Measurements from ENCODE around the gene PDSS2. TPM values are rescaled to one million over a fixed set of nuclear protein-coding genes. Genes with fewer than 3 reads are reported as not detected.

The PDSS2 gene
- total RNA-seq, 4 donors from 2014 or later, result 6.5 to 12.2 (median 9.0) TPM

GRCh38 chr6:107267634-107268033 is 191.7 kb downstream of the PDSS2 start:
- ATAC-seq, result no peak
- Histone ChIP-seq H3K27ac (no peak overlapping the region), H3K27me3 (no peaks in the 10 kb centered on the region), H3K36me3 (no peaks in the 10 kb centered on the region), H3K4me3 (no peak overlapping the region), H3K4me1 (no peaks in the 10 kb centered on the region), H3K9me3 (no peaks in the 10 kb centered on the region)
- no peak for TF ChIP-seq POLR2AphosphoS5 (IDR thresholded peaks at IDR 0.05)
- WGBS, 2 donors (ENCODE audit: low coverage in 1 of 2), result 95 to 100% methylated on average over 1 of the region's 1 CpG

- 64 to 84% methylated on average over 4 of the region's 4 CpGs for WGBS, 2 donors (ENCODE audit: low coverage in 1 of 2)
- Histone ChIP-seq H3K9me3 (no peaks in the 10 kb centered on the region), H3K27me3 (no peaks in the 10 kb centered on the region), H3K4me1 (no peaks in the 10 kb centered on the region), H3K4me3 (no peak overlapping the region), H3K27ac (no peak overlapping the region), H3K36me3 (no peaks in the 10 kb centered on the region)
- ATAC-seq, result no peak
- TF ChIP-seq EP300 (IDR thresholded peaks at IDR 0.05) (no peak), POLR2A (IDR thresholded peaks at IDR 0.05) (no peak), POLR2AphosphoS5 (IDR thresholded peaks at IDR 0.05) (no peak), CTCF (IDR thresholded peaks at IDR 0.05) (no peak)
Observed at GRCh38 chr6:107267006-107267405, 192.4 kb downstream of the PDSS2 start.

- TF ChIP-seq EP300 (IDR thresholded peaks at IDR 0.05) (no peak), POLR2A (IDR thresholded peaks at IDR 0.05) (no peak), CTCF (IDR thresholded peaks at IDR 0.05) (no peak)
- ATAC-seq, result no peak
- H3K36me3 ChIP-seq, result no peaks in the 10 kb centered on the region
Observed at GRCh38 chr6:107266563-107266962, 192.8 kb downstream of the PDSS2 start.

GRCh38 chr6:107264357-107264840 is 195.0 kb downstream of the PDSS2 start:
- TF ChIP-seq POLR2AphosphoS5 (IDR thresholded peaks at IDR 0.05), result no peak
- TF ChIP-seq CTCF (IDR thresholded peaks at IDR 0.05), result no peak
- no peak for TF ChIP-seq EP300 (IDR thresholded peaks at IDR 0.05)
- no peak overlapping the region for H3K4me3 ChIP-seq
- no peaks in the 10 kb centered on the region for H3K27me3 ChIP-seq
- no peaks in the 10 kb centered on the region for H3K4me1 ChIP-seq
- ATAC-seq, result no peak
- H3K9me3 ChIP-seq, result no peaks in the 10 kb centered on the region
- H3K36me3 ChIP-seq, result no peaks in the 10 kb centered on the region
- 35 to 67% methylated on average over 3 of the region's 3 CpGs for WGBS, 2 donors (ENCODE audit: low coverage in 1 of 2)
- no peak overlapping the region for H3K27ac ChIP-seq

More at GRCh38 chr6:107266563-107266962, 192.8 kb downstream of the PDSS2 start:
- Histone ChIP-seq H3K27ac (no peak overlapping the region), H3K4me3 (no peak overlapping the region), H3K9me3 (no peaks in the 10 kb centered on the region), H3K27me3 (no peaks in the 10 kb centered on the region), H3K4me1 (no peaks in the 10 kb centered on the region)

- no peaks in the 10 kb centered on the region for H3K4me1 ChIP-seq
- H3K9me3 ChIP-seq, result no peaks in the 10 kb centered on the region
- H3K4me3 ChIP-seq, result no peak overlapping the region
- no peak for ATAC-seq
- TF ChIP-seq POLR2AphosphoS5 (IDR thresholded peaks at IDR 0.05), result no peak
- TF ChIP-seq POLR2A (IDR thresholded peaks at IDR 0.05), result no peak
- TF ChIP-seq EP300 (IDR thresholded peaks at IDR 0.05), result no peak
- TF ChIP-seq CTCF (IDR thresholded peaks at IDR 0.05), result no peak
- H3K36me3 ChIP-seq, result peaks cover 0 to 3% of the 10 kb centered on the region in 2 donors
- no peak overlapping the region for H3K27ac ChIP-seq
- H3K27me3 ChIP-seq, result no peaks in the 10 kb centered on the region
Observed at GRCh38 chr6:107259951-107260350, 199.4 kb downstream of the PDSS2 start.

GRCh38 chr6:107248147-107248546 is 211.2 kb downstream of the PDSS2 start:
- no peaks in the 10 kb centered on the region for H3K27me3 ChIP-seq
- H3K4me3 ChIP-seq, result no peak overlapping the region
- TF ChIP-seq POLR2AphosphoS5 (IDR thresholded peaks at IDR 0.05) (no peak), POLR2A (IDR thresholded peaks at IDR 0.05) (no peak), CTCF (IDR thresholded peaks at IDR 0.05) (no peak), EP300 (IDR thresholded peaks at IDR 0.05) (no peak)
- no peak for ATAC-seq
- no peak overlapping the region for H3K27ac ChIP-seq
- peaks cover 0 to 4% of the 10 kb centered on the region in 2 donors for H3K36me3 ChIP-seq
- no peaks in the 10 kb centered on the region for H3K9me3 ChIP-seq
- no peaks in the 10 kb centered on the region for H3K4me1 ChIP-seq

Measured in gastroesophageal sphincter (tissue), 4 donors.